ENCODE measurements around the gene DUSP15. TPM values are rescaled to one million over a fixed set of nuclear protein-coding genes. Genes with fewer than 3 reads are reported as not detected.

DUSP15 gene
- total and polyA plus RNA-seq, 4 donors: 0.35 to 0.61 (median 0.42) TPM; not detected in 1

DNA sequence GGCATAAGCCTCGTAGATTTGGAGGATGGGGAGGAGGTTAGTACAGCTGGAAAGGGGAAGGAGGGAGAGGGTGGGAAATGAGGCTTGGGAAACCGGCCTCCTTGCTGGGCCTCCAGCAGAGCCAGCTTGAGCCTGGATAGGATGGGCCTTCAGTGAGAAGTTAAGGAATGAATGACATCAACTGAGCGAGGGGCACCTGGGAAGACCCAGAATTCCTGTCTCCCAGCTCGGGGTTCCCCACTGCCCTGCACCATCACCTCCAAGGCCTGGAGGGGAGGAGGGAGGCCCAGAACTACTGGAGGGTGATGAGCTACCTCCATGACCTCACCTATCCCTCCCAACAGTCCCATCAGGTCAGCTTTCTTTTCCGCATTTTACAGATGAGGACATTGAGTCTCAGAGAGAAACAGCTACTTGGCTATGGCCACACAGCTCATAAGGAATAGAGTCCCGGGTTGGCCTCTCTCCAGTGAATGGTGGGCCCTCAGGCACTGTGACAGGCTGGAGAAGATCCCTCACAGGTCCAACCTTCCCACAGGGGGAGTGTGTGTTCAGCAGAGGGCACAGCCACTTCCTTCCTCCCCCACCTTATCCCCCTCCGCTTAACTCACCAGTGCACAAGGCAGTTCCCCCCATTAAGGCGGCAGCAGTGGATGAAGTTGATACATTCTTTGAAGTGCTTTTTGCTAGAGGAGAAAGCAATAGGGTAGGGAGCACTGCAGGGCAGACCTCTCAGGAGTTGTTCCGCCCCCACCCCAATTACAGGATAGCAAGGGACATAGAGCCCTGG is 6.8 kb downstream of the DUSP15 start:
- no peak for DNase-seq (ENCODE audit: low spot score)
- H3K4me3 ChIP-seq (ENCODE audit: low read depth in 1 of 3, low read length in 3 of 3): no peak overlapping the region
- no peaks in the 10 kb centered on the region for H3K36me3 ChIP-seq (ENCODE audit: control insufficient read depth in 4 of 4, insufficient read depth in 3 of 4, low read depth in 1 of 4, low read length in 3 of 4)
- 94% methylated on average over 9 of the region's 9 CpGs for WGBS
- H3K9ac ChIP-seq (ENCODE audit: low read depth in 1 of 2, low read length in 2 of 2): no peak overlapping the region
- peaks cover 2 to 16% (median 8%) of the 10 kb centered on the region in 4 donors for H3K4me1 ChIP-seq (ENCODE audit: control insufficient read depth in 4 of 4, insufficient read depth in 4 of 4, low read length in 3 of 4)
- H3K27ac ChIP-seq (ENCODE audit: low read depth in 1 of 2, low read length in 2 of 2): no peak overlapping the region
- no peaks in the 10 kb centered on the region for H3K9me3 ChIP-seq (ENCODE audit: control insufficient read depth in 4 of 4, low read length in 3 of 4)
- peaks cover 0 to 3% (median 0%) of the 10 kb centered on the region in 4 donors for H3K27me3 ChIP-seq (ENCODE audit: control insufficient read depth in 4 of 4, insufficient read depth in 4 of 4, low read length in 3 of 4)
- TF ChIP-seq FOXA1 (IDR thresholded peaks at IDR 0.05) (no peak), YY1 (IDR thresholded peaks at IDR 0.05) (no peak)

DNA sequence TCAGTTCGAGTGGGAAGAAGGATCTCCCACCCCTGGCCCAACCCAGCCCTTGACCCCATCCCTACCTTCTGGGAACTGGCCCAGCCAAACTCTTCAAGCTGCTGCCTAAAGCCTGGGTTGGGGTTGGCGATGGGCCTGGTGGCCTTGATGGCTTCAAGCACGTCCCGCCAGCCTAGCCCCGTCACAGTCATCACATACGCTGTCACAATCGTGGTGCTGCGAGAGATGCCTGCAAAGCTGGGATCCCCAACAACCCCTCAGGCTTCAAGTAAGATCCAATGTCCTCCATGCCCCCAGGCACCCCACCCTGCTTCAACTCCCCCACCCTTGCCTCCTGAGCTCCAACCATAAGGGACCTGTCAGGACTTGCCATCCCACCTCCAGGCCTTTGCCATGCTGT is 7.8 kb downstream of the DUSP15 start:
- H3K4me3 ChIP-seq (ENCODE audit: low read depth in 1 of 3, low read length in 3 of 3): no peak overlapping the region
- 95% methylated on average over 8 of the region's 8 CpGs for WGBS
- TF ChIP-seq, protein P1, sequence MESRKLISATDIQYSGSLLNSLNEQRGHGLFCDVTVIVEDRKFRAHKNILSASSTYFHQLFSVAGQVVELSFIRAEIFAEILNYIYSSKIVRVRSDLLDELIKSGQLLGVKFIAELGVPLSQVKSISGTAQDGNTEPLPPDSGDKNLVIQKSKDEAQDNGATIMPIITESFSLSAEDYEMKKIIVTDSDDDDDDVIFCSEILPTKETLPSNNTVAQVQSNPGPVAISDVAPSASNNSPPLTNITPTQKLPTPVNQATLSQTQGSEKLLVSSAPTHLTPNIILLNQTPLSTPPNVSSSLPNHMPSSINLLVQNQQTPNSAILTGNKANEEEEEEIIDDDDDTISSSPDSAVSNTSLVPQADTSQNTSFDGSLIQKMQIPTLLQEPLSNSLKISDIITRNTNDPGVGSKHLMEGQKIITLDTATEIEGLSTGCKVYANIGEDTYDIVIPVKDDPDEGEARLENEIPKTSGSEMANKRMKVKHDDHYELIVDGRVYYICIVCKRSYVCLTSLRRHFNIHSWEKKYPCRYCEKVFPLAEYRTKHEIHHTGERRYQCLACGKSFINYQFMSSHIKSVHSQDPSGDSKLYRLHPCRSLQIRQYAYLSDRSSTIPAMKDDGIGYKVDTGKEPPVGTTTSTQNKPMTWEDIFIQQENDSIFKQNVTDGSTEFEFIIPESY (IDR thresholded peaks at IDR 0.05): no peak
- TF ChIP-seq CTCF (IDR thresholded peaks at IDR 0.05; ENCODE audit: low read depth, low read length, missing input control): no peak
- no peak for TF ChIP-seq RXRA (IDR thresholded peaks at IDR 0.05)
- no peak for TF ChIP-seq JUND (IDR thresholded peaks at IDR 0.05)
- TF ChIP-seq, protein P2, sequence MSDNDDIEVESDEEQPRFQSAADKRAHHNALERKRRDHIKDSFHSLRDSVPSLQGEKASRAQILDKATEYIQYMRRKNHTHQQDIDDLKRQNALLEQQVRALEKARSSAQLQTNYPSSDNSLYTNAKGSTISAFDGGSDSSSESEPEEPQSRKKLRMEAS (IDR thresholded peaks at IDR 0.05): no peak
- TF ChIP-seq YY1 (IDR thresholded peaks at IDR 0.05): no peak
- no peak for TF ChIP-seq HNF4A (conservative IDR thresholded peaks at IDR 0.05)
- no peak for TF ChIP-seq RAD21 (IDR thresholded peaks at IDR 0.05)
- TF ChIP-seq SP1 (IDR thresholded peaks at IDR 0.05): no peak
- TF ChIP-seq NR2F2 (IDR thresholded peaks at IDR 0.05): no peak
- TF ChIP-seq FOXA2 (IDR thresholded peaks at IDR 0.05): no peak
- no peak for TF ChIP-seq GABPA (IDR thresholded peaks at IDR 0.05 in 1 of 2, conservative IDR thresholded peaks at IDR 0.05 in 1 of 2)
- TF ChIP-seq, protein P3, sequence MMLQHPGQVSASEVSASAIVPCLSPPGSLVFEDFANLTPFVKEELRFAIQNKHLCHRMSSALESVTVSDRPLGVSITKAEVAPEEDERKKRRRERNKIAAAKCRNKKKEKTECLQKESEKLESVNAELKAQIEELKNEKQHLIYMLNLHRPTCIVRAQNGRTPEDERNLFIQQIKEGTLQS (IDR thresholded peaks at IDR 0.05): no peak
- TF ChIP-seq FOXA1 (IDR thresholded peaks at IDR 0.05): no peak
- no peaks in the 10 kb centered on the region for H3K9me3 ChIP-seq (ENCODE audit: control insufficient read depth in 4 of 4, low read length in 3 of 4)
- no peak overlapping the region for H3K9ac ChIP-seq (ENCODE audit: low read depth in 1 of 2, low read length in 2 of 2)
- no peak overlapping the region for H3K27ac ChIP-seq (ENCODE audit: low read depth in 1 of 2, low read length in 2 of 2)
- peaks cover 0 to 3% (median 0%) of the 10 kb centered on the region in 4 donors for H3K27me3 ChIP-seq (ENCODE audit: control insufficient read depth in 4 of 4, insufficient read depth in 4 of 4, low read length in 3 of 4)
- DNase-seq (ENCODE audit: low spot score): no peak
- H3K4me1 ChIP-seq (ENCODE audit: control insufficient read depth in 4 of 4, insufficient read depth in 4 of 4, low read length in 3 of 4): peaks cover 2 to 16% (median 8%) of the 10 kb centered on the region in 4 donors
- no peaks in the 10 kb centered on the region for H3K36me3 ChIP-seq (ENCODE audit: control insufficient read depth in 4 of 4, insufficient read depth in 3 of 4, low read depth in 1 of 4, low read length in 3 of 4)

GRCh38 chr20:31862157-31862470 is 8.2 kb downstream of the DUSP15 start:
- no peak for DNase-seq (ENCODE audit: low spot score)
- 72% methylated on average over 5 of the region's 5 CpGs for WGBS
- no peak overlapping the region for H3K27ac ChIP-seq (ENCODE audit: low read depth in 1 of 2, low read length in 2 of 2)
- H3K27me3 ChIP-seq (ENCODE audit: control insufficient read depth in 4 of 4, insufficient read depth in 4 of 4, low read length in 3 of 4): peaks cover 0 to 3% (median 0%) of the 10 kb centered on the region in 4 donors
- H3K36me3 ChIP-seq (ENCODE audit: control insufficient read depth in 4 of 4, insufficient read depth in 3 of 4, low read depth in 1 of 4, low read length in 3 of 4): no peaks in the 10 kb centered on the region
- H3K9me3 ChIP-seq (ENCODE audit: control insufficient read depth in 4 of 4, low read length in 3 of 4): no peaks in the 10 kb centered on the region
- TF ChIP-seq HNF4G (IDR thresholded peaks at IDR 0.05): no peak
- TF ChIP-seq GABPA (IDR thresholded peaks at IDR 0.05 in 1 of 2, conservative IDR thresholded peaks at IDR 0.05 in 1 of 2): no peak
- no peak overlapping the region for H3K9ac ChIP-seq (ENCODE audit: low read depth in 1 of 2, low read length in 2 of 2)
- H3K4me1 ChIP-seq (ENCODE audit: control insufficient read depth in 4 of 4, insufficient read depth in 4 of 4, low read length in 3 of 4): peaks cover 2 to 16% (median 8%) of the 10 kb centered on the region in 4 donors
- H3K4me3 ChIP-seq (ENCODE audit: low read depth in 1 of 3, low read length in 3 of 3): no peak overlapping the region
